H1 (cell line): ENCODE data around the gene ZHX3. TPM values are rescaled to one million over a fixed set of nuclear protein-coding genes. Genes with fewer than 3 reads are reported as not detected.

Experiments
- CTCF ChIA-PET: fragments of 300-600 bp; sonication (Branson Sonifier 250); formaldehyde crosslinking; loops from one replicate; lab custom pipeline; 2021; ENCODE audit not compliant: partially characterized antibody; lab: Charles Lee
- POLR2A ChIA-PET: fragments of 300-600 bp; sonication (Branson Sonifier 250); formaldehyde crosslinking; loops from one replicate; lab custom pipeline; 2021; ENCODE audit warnings: inconsistent platforms; ENCODE audit not compliant: partially characterized antibody; lab: Charles Lee
- DNase-seq, 2 experiments: peaks; one replicate each; pipeline versions ENCODE4 v3.0.0 to v3.0.0-alpha.2; 2010 to 2022; ENCODE audit warnings: low spot score in 2 of 2, low read depth in 1 of 2, mixed read lengths in 1 of 2
- FAIRE-seq: peaks from 2 replicates; lab custom pipeline; 2011; peaks lifted over from hg19 to GRCh38; lab: Jason Lieb, UNC
- H2AFZ ChIP-seq: 2 replicates; pipeline ENCODE4 v1.8.1; 2012; ENCODE audit warnings: low read length, inconsistent platforms
- H2AK5ac ChIP-seq: 2 replicates; pipeline ENCODE4 v1.6.1; 2013; ENCODE audit warnings: low read depth, low read length
- H2BK120ac ChIP-seq: replicated peaks from 2 replicates; pipeline ENCODE3; 2013; ENCODE audit warnings: low read depth, low read length, inconsistent platforms
- H2BK12ac ChIP-seq: 2 replicates; pipeline ENCODE4 v1.6.1; 2013; ENCODE audit warnings: low read depth, low read length
- H2BK15ac ChIP-seq: 2 replicates; pipeline ENCODE4 v1.6.1; 2013; ENCODE audit warnings: low read length
- H2BK20ac ChIP-seq: 2 replicates; pipeline ENCODE4 v1.6.1; 2013; ENCODE audit warnings: low read length
- H2BK5ac ChIP-seq: 2 replicates; pipeline ENCODE4 v1.6.1; 2013; ENCODE audit warnings: low read depth, low read length
- H3K14ac ChIP-seq: 2 replicates; pipeline ENCODE4 v1.6.1; 2013; ENCODE audit warnings: inconsistent platforms; ENCODE audit not compliant: insufficient read length
- H3K18ac ChIP-seq: 2 replicates; pipeline ENCODE4 v1.6.1; 2013; ENCODE audit warnings: low read length; ENCODE audit errors: extremely low read depth
- H3K23ac ChIP-seq: 2 replicates; pipeline ENCODE4 v1.6.1; 2013; ENCODE audit warnings: inconsistent platforms; ENCODE audit not compliant: insufficient read length
- H3K23me2 ChIP-seq: 2 replicates; pipeline ENCODE4 v1.6.1; 2013; ENCODE audit warnings: low read depth, low read length
- H3K27ac ChIP-seq: 2 replicates; pipeline ENCODE4 v1.6.1; 2011; ENCODE audit warnings: low read depth, low read length, inconsistent platforms
- H3K27me3 ChIP-seq, 4 experiments: replicated peaks in 1 of 4; 1 replicate in 1 of 4; 2 replicates in 3 of 4; pipeline versions ENCODE4 v1.6.1 to v1.8.1; 2011 to 2013; ENCODE audit warnings: low read length in 3 of 4, mild to moderate bottlenecking in 3 of 4, inconsistent platforms in 2 of 4, mixed read lengths in 2 of 4, moderate library complexity in 1 of 4; ENCODE audit not compliant: control insufficient read depth in 3 of 4, insufficient read depth in 3 of 4; ENCODE audit errors: extremely low read depth in 1 of 4
- H3K36me3 ChIP-seq, 4 experiments: 2 replicates each; pipeline versions ENCODE4 v1.6.1 to v1.8.1; 2011 to 2013; ENCODE audit warnings: mild to moderate bottlenecking in 4 of 4, low read length in 3 of 4, moderate library complexity in 2 of 4, control low read depth in 1 of 4, inconsistent platforms in 1 of 4; ENCODE audit not compliant: insufficient read depth in 4 of 4, control insufficient read depth in 2 of 4
- H3K4ac ChIP-seq: replicated peaks from 2 replicates; pipeline ENCODE3; 2013; ENCODE audit warnings: low read length, low read depth, mixed read lengths, inconsistent platforms; ENCODE audit not compliant: insufficient read length
- H3K4me1 ChIP-seq, 4 experiments: replicated peaks in 1 of 4; 1 replicate in 1 of 4; 2 replicates in 3 of 4; pipeline versions ENCODE4 v1.6.1 to v1.8.1; 2011 to 2013; ENCODE audit warnings: low read length in 3 of 4, inconsistent platforms in 2 of 4, mixed read lengths in 1 of 4; ENCODE audit not compliant: insufficient read depth in 4 of 4, control insufficient read depth in 3 of 4
- H3K4me2 ChIP-seq, 2 experiments: 2 replicates each; pipeline versions ENCODE4 v1.6.1 to v1.8.1; 2011 to 2013; ENCODE audit warnings: low read depth in 2 of 2, low read length in 2 of 2, control low read depth in 1 of 2, inconsistent platforms in 1 of 2, mild to moderate bottlenecking in 1 of 2; ENCODE audit not compliant: insufficient read depth in 1 of 2
- H3K4me3 ChIP-seq, 4 experiments: fragments of 200-600, 300-600 bp in 1 of 4; sonication (generic), shearing (Covaris generic), sonication (Bioruptor Twin) in 1 of 4; 2 replicates each; pipeline versions ENCODE4 v1.5.1 to v1.8.1; 2011 to 2016; ENCODE audit warnings: low read length in 4 of 4, low read depth in 3 of 4, control low read depth in 2 of 4, inconsistent platforms in 2 of 4, mild to moderate bottlenecking in 2 of 4, mixed read lengths in 1 of 4, moderate library complexity in 1 of 4; ENCODE audit not compliant: insufficient read depth in 2 of 4; ENCODE audit errors: extremely low read depth in 1 of 4
- H3K56ac ChIP-seq: replicated peaks from 2 replicates; pipeline ENCODE3; 2013; ENCODE audit warnings: low read depth, mild to moderate bottlenecking, mixed read lengths, low read length, inconsistent platforms; ENCODE audit not compliant: insufficient read length
- H3K79me1 ChIP-seq: 2 replicates; pipeline ENCODE4 v1.6.1; 2013; ENCODE audit warnings: low read depth, low read length, control low read depth
- H3K79me2 ChIP-seq, 2 experiments: 2 replicates each; pipeline versions ENCODE4 v1.6.1 to v1.8.1; 2012 to 2013; ENCODE audit warnings: low read length in 2 of 2, mild to moderate bottlenecking in 2 of 2, inconsistent platforms in 1 of 2; ENCODE audit not compliant: insufficient read depth in 2 of 2, control insufficient read depth in 1 of 2
- H3K9ac ChIP-seq, 4 experiments: replicated peaks in 1 of 4; 1 replicate in 1 of 4; 2 replicates in 3 of 4; pipeline versions ENCODE4 v1.6.1 to v1.8.1; 2011 to 2013; ENCODE audit warnings: low read depth in 3 of 4, low read length in 3 of 4, control low read depth in 2 of 4, mild to moderate bottlenecking in 2 of 4, moderate library complexity in 2 of 4, inconsistent platforms in 1 of 4; ENCODE audit errors: extremely low read depth in 1 of 4
- H3K9me3 ChIP-seq, 2 experiments: 2 replicates each; pipeline versions ENCODE4 v1.6.1 to v1.8.1; 2012 to 2013; ENCODE audit warnings: mild to moderate bottlenecking in 2 of 2, moderate library complexity in 2 of 2, control low read depth in 1 of 2, inconsistent platforms in 1 of 2, low read depth in 1 of 2, low read length in 1 of 2, mixed read lengths in 1 of 2; ENCODE audit not compliant: insufficient read depth in 2 of 2
- H4K20me1 ChIP-seq, 2 experiments: replicated peaks in 1 of 2; 2 replicates each; pipeline versions ENCODE3 to v1.8.1; 2011 to 2013; ENCODE audit warnings: inconsistent platforms in 2 of 2, low read length in 2 of 2, mild to moderate bottlenecking in 1 of 2; ENCODE audit not compliant: insufficient read depth in 2 of 2, control insufficient read depth in 1 of 2
- H4K5ac ChIP-seq: 2 replicates; pipeline ENCODE4 v1.6.1; 2013; ENCODE audit warnings: low read length, low read depth, mixed read lengths, inconsistent platforms; ENCODE audit not compliant: insufficient read length
- H4K8ac ChIP-seq: 2 replicates; pipeline ENCODE4 v1.8.0; 2013; ENCODE audit warnings: mild to moderate bottlenecking, moderate library complexity, low read length, inconsistent platforms; ENCODE audit not compliant: insufficient read depth; ENCODE audit errors: extremely low read depth
- H4K91ac ChIP-seq: replicated peaks from 2 replicates; pipeline ENCODE3; 2013; ENCODE audit warnings: low read length, mixed read lengths, inconsistent platforms; ENCODE audit not compliant: insufficient read length
- BACH1 ChIP-seq: IDR thresholded peaks from 2 replicates; pipeline ENCODE4 v1.6.1; 2012; ENCODE audit warnings: low read length, improper control_type of control experiment
- SUZ12 ChIP-seq: fragments of 200-600 bp; sonication (generic); IDR thresholded peaks from 2 replicates; pipeline ENCODE4 v1.6.1; 2012; ENCODE audit warnings: mild to moderate bottlenecking, inconsistent platforms, low read length, moderate library complexity, mixed read lengths
- WGBS, 2 experiments: shearing (Covaris generic) in 1 of 2; methylation state at CpG; one replicate each; pipeline versions ENCODE4 v1.1.6 to v1.1.7; 2013 to 2015; ENCODE audit warnings: low lambda C conversion rate in 2 of 2, mixed read lengths in 2 of 2, inconsistent platforms in 1 of 2, low coverage in 1 of 2, missing lambda C conversion rate in 1 of 2; ENCODE audit not compliant: insufficient replicate concordance in 2 of 2, insufficient coverage in 1 of 2, insufficient read length in 1 of 2; ENCODE audit errors: extremely low coverage in 1 of 2, missing lambda C conversion rate in 1 of 2; 5-methylcytosine and 5-hydroxymethylcytosine counted together
- polyA plus RNA-seq, 7 experiments: library from polyadenylated mRNA; depleted of rRNA in 3 of 7; stranded (reverse) in 5 of 7; unstranded in 2 of 7; fragments of >200 nt in 5 of 7; fragments of 200-250 nt in 2 of 7; gene quantifications; 1 replicate in 5 of 7; 2 replicates in 1 of 7; 4 replicates in 1 of 7; pipeline versions ENCODE4 v1.2.1 to v1.2.3, GENCODE V29; 2011 to 2013; ENCODE audit warnings: missing spikeins in 2 of 7, mixed read lengths in 2 of 7
- total RNA-seq: library from RNA; stranded (reverse); fragmentation: NEBNext Ultra II Directional; extraction: Animal tissue kit (Norgen Biotek cat#: 25700); gene quantifications from 2 replicates; pipeline ENCODE4 v1.2.1, GENCODE V29; 2021
- TF ChIP-seq, protein P1 (sequence below): IDR thresholded peaks from 2 replicates; pipeline ENCODE4 v1.6.1; 2011; ENCODE audit warnings: low read depth, mild to moderate bottlenecking, low read length; ENCODE audit not compliant: insufficient read depth

The ZHX3 gene
- total and polyA plus RNA-seq, 2 of the 8 experiments (the other 6 are each of a cell fraction or from before 2014, with no cell fraction given) = 1.00 to 7.8 TPM

DNA sequence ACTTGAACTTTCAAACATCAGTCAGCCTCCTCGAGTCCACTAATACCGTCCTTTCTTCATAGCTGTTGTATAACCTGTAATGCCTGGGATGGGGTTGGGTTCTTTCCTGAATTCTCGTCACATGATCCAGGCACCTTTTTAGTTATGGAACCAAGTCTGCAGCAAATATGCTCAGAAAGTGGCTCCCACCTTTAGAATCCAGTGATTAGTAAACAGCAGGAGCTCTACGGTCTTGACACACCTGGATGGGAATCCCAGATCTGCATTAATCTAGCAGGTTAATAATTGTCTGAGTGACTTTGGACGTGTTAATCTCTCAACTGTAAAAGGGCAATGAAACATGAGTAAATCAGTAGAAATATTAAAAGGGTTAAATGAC lies 729 bp upstream of the ZHX3 start:
- Histone ChIP-seq H2BK5ac (no peak overlapping the region), H3K27ac (no peak overlapping the region), H3K79me2 (no peaks in the 10 kb centered on the region), H3K56ac (no peak overlapping the region), H3K4me1 (peaks cover 0 to 4% (median 1%) of the 10 kb centered on the region in 4 experiments; a peak in 4 of 7 replicates), H3K4me2 (peak overlapping the region; percentile 89 to 94), H4K8ac (no peak overlapping the region), H3K9me3 (no peaks in the 10 kb centered on the region), H4K91ac (no peak overlapping the region), H3K27me3 (peaks cover 0 to 4% (median 2%) of the 10 kb centered on the region in 4 experiments; a peak in 3 of 7 replicates), H3K23me2 (peaks cover 6% of the 10 kb centered on the region; the same call in 1 of the 2 replicates), H3K4me3 (peak overlapping the region; percentile 55 to 66 (median 60); a peak in 5 of 8 replicates), H2BK20ac (no peak overlapping the region), H3K9ac (no peak overlapping the region), H3K36me3 (no peaks in the 10 kb centered on the region), H3K4ac (no peak overlapping the region), H3K18ac (no peak overlapping the region), H2AFZ (peak overlapping the region; percentile 100), H4K5ac (no peak overlapping the region), H3K23ac (no peak overlapping the region), H2AK5ac (no peak overlapping the region), H2BK12ac (no peak overlapping the region), H4K20me1 (peaks cover 0 to 2% of the 10 kb centered on the region in 2 experiments), H2BK15ac (no peak overlapping the region; the same call in 1 of the 2 replicates), H3K14ac (no peak overlapping the region), H3K79me1 (no peaks in the 10 kb centered on the region), H2BK120ac (no peak overlapping the region)
- ChIA-PET POLR2A (no interaction called here), CTCF (interaction anchor here (1.1 to 1.7 kb wide), 3 partner anchors 10 to 73 kb away, joined by 3 to 5 read pairs (median 4); no protein-coding TSS in a partner anchor)
- FAIRE-seq = no peak
- DNase-seq = no peak
- TF ChIP-seq BACH1 = no peak
- no peak for TF ChIP-seq SUZ12
- TF ChIP-seq, protein P1, sequence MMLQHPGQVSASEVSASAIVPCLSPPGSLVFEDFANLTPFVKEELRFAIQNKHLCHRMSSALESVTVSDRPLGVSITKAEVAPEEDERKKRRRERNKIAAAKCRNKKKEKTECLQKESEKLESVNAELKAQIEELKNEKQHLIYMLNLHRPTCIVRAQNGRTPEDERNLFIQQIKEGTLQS = no peak
- WGBS, 2 experiments = 88% methylated on average over 5 of the region's 5 CpGs; no CpG with 5 or more reads in 1 of the 2 experiments
